Fibroblast of pulmonary artery (primary cell): ENCODE data around the gene GTF3C6.
"Not testable (repeated sequence)": the region's sequence is repeated elsewhere in the genome, so short reads cannot be mapped to it uniquely, and the experiment has no call there.

Experiments used
- DNase-seq: peaks from one replicate; pipeline ENCODE4 v3.0.0-alpha.2; 2010; ENCODE audit warnings: low read depth
- H3K4me3 ChIP-seq: replicated peaks from 2 replicates; pipeline ENCODE4 v1.5.1; 2011; ENCODE audit warnings: low read depth, mild to moderate bottlenecking, control low read depth, low read length, moderate library complexity
- CTCF ChIP-seq: IDR thresholded peaks from 2 replicates; pipeline ENCODE4 v1.5.1; 2011; ENCODE audit warnings: mild to moderate bottlenecking, control low read depth, low read length, inconsistent platforms; ENCODE audit errors: missing control alignments

Gene GTF3C6

GRCh38 chr6:110999634-111000270, 41.2 kb downstream of the GTF3C6 start:
- peak; percentile 51 for TF ChIP-seq CTCF
- peak; percentile 68 for DNase-seq
- H3K4me3 ChIP-seq, result no peak overlapping the region

- no peak overlapping the region for H3K4me3 ChIP-seq
- no peak for DNase-seq
- TF ChIP-seq CTCF, result no peak
Measured at GRCh38 chr6:111002350-111002749, 43.8 kb downstream of the GTF3C6 start.

- TF ChIP-seq CTCF, result peak; percentile 72
- peak; percentile 67 for DNase-seq
- no peak overlapping the region for H3K4me3 ChIP-seq
Measured at GRCh38 chr6:111011360-111012142, 53.0 kb downstream of the GTF3C6 start.

GRCh38 chr6:111012143-111012452, 53.6 kb downstream of the GTF3C6 start:
- DNase-seq, result no peak
- no peak for TF ChIP-seq CTCF
- no peak overlapping the region for H3K4me3 ChIP-seq

GRCh38 chr6:111012520-111012919, 54.0 kb downstream of the GTF3C6 start:
- DNase-seq, H3K4me3 ChIP-seq: not testable (repeated sequence)

- peak; percentile 20 for DNase-seq
- no peak for TF ChIP-seq CTCF
- no peak overlapping the region for H3K4me3 ChIP-seq
Measured at GRCh38 chr6:111013144-111013915, 54.8 kb downstream of the GTF3C6 start.

GRCh38 chr6:111015389-111016124, 57.1 kb downstream of the GTF3C6 start:
- TF ChIP-seq CTCF, result no peak
- DNase-seq, result no peak
- no peak overlapping the region for H3K4me3 ChIP-seq

GRCh38 chr6:111017241-111017640, 58.7 kb downstream of the GTF3C6 start:
- not testable (repeated sequence) for H3K4me3 ChIP-seq, DNase-seq
